Myocyte (in vitro differentiated cells): Measurements from ENCODE around the gene EGF. TPM values are rescaled to one million over a fixed set of nuclear protein-coding genes. Genes with fewer than 3 reads are reported as not detected.

Source experiments
- DNase-seq: peaks from one replicate; pipeline ENCODE4 v3.0.0-alpha.2; 2012; ENCODE audit warnings: low read depth
- total RNA-seq: library from RNA; depleted of rRNA; stranded (reverse); fragments of >200 nt; gene quantifications from 2 replicates; pipeline ENCODE4 v1.2.3, GENCODE V29; 2014

EGF gene
- total RNA-seq, 1 donor from 2014 or later, result 16.2 TPM

- DNase-seq, result no peak
Measured at GRCh38 chr4:109957227-109957626, 44.5 kb downstream of the EGF start.

- no peak for DNase-seq
Measured at GRCh38 chr4:109959195-109959594, 46.5 kb downstream of the EGF start.

- DNase-seq, result peak; percentile 78
Measured at GRCh38 chr4:109962401-109962800, 49.7 kb downstream of the EGF start.

- DNase-seq, result no peak
Measured at GRCh38 chr4:109966891-109967481, 54.3 kb downstream of the EGF start.

GRCh38 chr4:109967798-109968520 lies 55.3 kb downstream of the EGF start:
- DNase-seq, result no peak

- no peak for DNase-seq
Measured at GRCh38 chr4:109969087-109969486, 56.4 kb downstream of the EGF start.

- peak; percentile 36 for DNase-seq
Measured at GRCh38 chr4:109969919-109970318, 57.2 kb downstream of the EGF start.

GRCh38 chr4:109972786-109973528 lies 60.3 kb downstream of the EGF start:
- DNase-seq, result peak; percentile 54

- no peak for DNase-seq
Measured at GRCh38 chr4:109973529-109973905, 60.8 kb downstream of the EGF start.

- DNase-seq, result no peak
Measured at GRCh38 chr4:109976189-109976588, 63.5 kb downstream of the EGF start.

GRCh38 chr4:109977854-109978501 lies 65.3 kb downstream of the EGF start:
- DNase-seq, result peak; percentile 63

- DNase-seq, result no peak
Measured at GRCh38 chr4:109978704-109979454, 66.2 kb downstream of the EGF start.

- peak; percentile 49 for DNase-seq
Measured at GRCh38 chr4:109979920-109980717, 67.4 kb downstream of the EGF start.

- no peak for DNase-seq
Measured at GRCh38 chr4:109981936-109982335, 69.3 kb downstream of the EGF start.

GRCh38 chr4:109982521-109982920 lies 69.8 kb downstream of the EGF start:
- peak; percentile 32 for DNase-seq

GRCh38 chr4:109985993-109986974 lies 73.6 kb downstream of the EGF start:
- peak; percentile 91 for DNase-seq

- no peak for DNase-seq
Measured at GRCh38 chr4:109989044-109989443, 76.4 kb downstream of the EGF start.

GRCh38 chr4:109989618-109990017 lies 76.9 kb downstream of the EGF start:
- no peak for DNase-seq
